Panc1 (cell line): ENCODE measurements around the gene SCYL1. TPM values are rescaled to one million over a fixed set of nuclear protein-coding genes. Genes with fewer than 3 reads are reported as not detected.

ENCODE experiments used
- ATAC-seq: fragments of 200-7000 bp; cut with Tn5 transposase; 2 replicates; pipeline ENCODE4 v1.9.1; 2020; ENCODE audit warnings: mild to moderate bottlenecking, moderate library complexity
- BruUV-seq: library from RNA; stranded (reverse); fragments of 400-500 nt; replicated peaks from 2 replicates; lab custom pipeline; 2021; lab: Mats Ljungman, UMichigan
- CTCF ChIA-PET: fragments of 300-600 bp; sonication (Branson Sonifier 250); formaldehyde crosslinking; loops from one replicate; lab custom pipeline; 2022; ENCODE audit warnings: antibody characterized with exemption; lab: Charles Lee
- POLR2A ChIA-PET: fragments of 300-600 bp; sonication (Branson Sonifier 250); formaldehyde crosslinking; loops from one replicate; lab custom pipeline; 2022; ENCODE audit warnings: antibody characterized with exemption; lab: Charles Lee
- DNase-seq: peaks from one replicate; pipeline ENCODE4 v3.0.0-alpha.2; 2010; ENCODE audit warnings: low read depth, low spot score
- H3K27ac ChIP-seq: 2 replicates; pipeline ENCODE4 v1.5.1; 2011; ENCODE audit warnings: mild to moderate bottlenecking, low read length, inconsistent platforms
- H3K27me3 ChIP-seq: fragments of 200-500 bp; sonication (Bioruptor generic); 2 replicates; pipeline ENCODE4 v1.6.0; 2014; ENCODE audit warnings: low read length, inconsistent platforms; ENCODE audit not compliant: control insufficient read depth, insufficient read depth
- H3K36me3 ChIP-seq: fragments of 200-500 bp; sonication (Bioruptor generic); 2 replicates; pipeline ENCODE4 v1.5.1; 2014; ENCODE audit warnings: inconsistent platforms, mild to moderate bottlenecking, low read length, moderate library complexity; ENCODE audit not compliant: control insufficient read depth, insufficient read depth
- H3K4me1 ChIP-seq: 2 replicates; pipeline ENCODE4 v1.5.1; 2011; ENCODE audit warnings: inconsistent platforms, mild to moderate bottlenecking, low read length, moderate library complexity; ENCODE audit not compliant: control insufficient read depth, insufficient read depth
- H3K4me3 ChIP-seq, 2 experiments: 2 replicates each; pipeline ENCODE4 v1.5.1; 2011 to 2012; ENCODE audit warnings: low read depth in 2 of 2, low read length in 2 of 2, mild to moderate bottlenecking in 2 of 2, inconsistent platforms in 1 of 2, moderate library complexity in 1 of 2
- H3K9me3 ChIP-seq: fragments of 200-500 bp; sonication (Bioruptor generic); 2 replicates; pipeline ENCODE4 v1.5.1; 2014; ENCODE audit warnings: low read depth, mild to moderate bottlenecking, inconsistent platforms, low read length, moderate library complexity; ENCODE audit not compliant: control insufficient read depth, insufficient read depth
- CTCF ChIP-seq: fragments of 450-650 bp; IDR thresholded peaks from 2 replicates; pipeline ENCODE4 v1.5.1; 2017; ENCODE audit warnings: mild to moderate bottlenecking
- POLR2AphosphoS5 ChIP-seq: IDR thresholded peaks from 2 replicates; pipeline ENCODE4 v1.6.1; 2012; ENCODE audit warnings: mild to moderate bottlenecking, low read depth, low read length, moderate library complexity
- SIN3A ChIP-seq: IDR thresholded peaks from 2 replicates; pipeline ENCODE4 v1.6.1; 2012; ENCODE audit warnings: low read depth, mild to moderate bottlenecking, low read length, moderate library complexity, borderline replicate concordance; ENCODE audit not compliant: insufficient read depth
- TCF7L2 ChIP-seq: IDR thresholded peaks from 2 replicates; pipeline ENCODE4 v1.6.1; 2011; ENCODE audit warnings: mild to moderate bottlenecking, low read depth, low read length, inconsistent platforms
- in situ Hi-C: cut with HindIII; loops from 2 replicates; pipeline ENCODE4 v1.10.0; 2016; ENCODE audit warnings: low sequenced_read_pairs, low pct_unique_long_range_greater_than_20kb
- intact Hi-C: fragments of 100-400 bp; cut with micrococcal nuclease; formaldehyde crosslinking; loops from one replicate; pipeline ENCODE4 v1.10.0; 2022; ENCODE audit not compliant: unreplicated experiment
- total RNA-seq: library from RNA; stranded (reverse); gene quantifications from one replicate; pipeline ENCODE4 v1.2.1, GENCODE V29; 2021; ENCODE audit not compliant: unreplicated experiment
- TF ChIP-seq, protein P1 (sequence below), 2 experiments: IDR thresholded peaks; 2 replicates each; pipeline ENCODE4 v1.6.1; 2011 to 2012; ENCODE audit warnings: low read depth in 2 of 2, control low read depth in 1 of 2, low read length in 1 of 2, mild to moderate bottlenecking in 1 of 2, moderate library complexity in 1 of 2; ENCODE audit not compliant: insufficient read depth in 1 of 2

SCYL1 gene
- total RNA-seq, 1 experiment from 2014 or later, result 117 TPM

DNA sequence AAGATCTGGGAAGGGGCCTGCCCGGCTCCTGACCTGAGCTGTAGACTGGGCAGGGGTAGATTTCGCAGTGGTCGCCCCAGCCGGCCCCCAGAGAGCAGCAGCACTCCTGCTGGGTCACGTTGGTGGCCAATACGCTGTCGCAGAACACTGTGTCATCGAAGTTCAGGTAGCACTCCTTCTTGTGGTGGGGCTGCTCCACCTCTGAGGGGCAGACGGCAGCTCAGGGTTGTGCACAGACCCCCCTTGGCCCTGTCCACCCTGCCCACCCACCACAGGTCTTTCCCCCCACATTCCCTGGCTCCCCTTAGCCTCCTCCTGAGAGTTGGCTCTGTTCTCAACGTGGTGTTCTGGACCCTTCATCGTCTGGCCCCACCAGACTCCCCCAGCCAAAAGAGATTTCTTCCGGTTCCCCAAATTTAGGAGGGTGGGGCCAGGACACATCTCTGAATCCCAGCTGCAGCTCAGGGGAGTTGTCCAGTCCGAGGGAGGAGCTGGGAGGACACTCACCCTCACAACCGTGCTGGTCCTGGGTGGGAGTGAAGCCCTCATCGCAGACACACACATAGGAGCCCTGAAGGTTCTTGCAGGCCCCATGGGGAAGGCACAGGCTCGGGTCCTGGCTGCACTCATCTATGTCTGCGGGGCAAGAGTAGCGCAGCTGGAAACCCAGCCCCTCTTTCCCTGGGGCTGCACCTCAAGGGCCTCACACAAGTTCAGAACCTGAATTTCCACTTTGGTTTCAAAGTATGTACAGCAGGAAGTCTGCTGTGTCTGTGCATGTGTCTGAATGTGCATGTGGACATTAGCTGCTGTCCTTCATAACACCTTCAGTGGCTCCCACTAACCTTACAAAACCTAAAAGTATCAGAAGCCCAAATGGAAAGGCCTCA, 16.5 kb downstream of the SCYL1 start:
- Histone ChIP-seq H3K4me3 (peak overlapping the region; percentile 64 to 68), H3K9me3 (no peaks in the 10 kb centered on the region), H3K27ac (peak overlapping the region; percentile 79), H3K27me3 (no peaks in the 10 kb centered on the region), H3K36me3 (peaks cover 2% of the 10 kb centered on the region; the same call in 1 of the 2 replicates), H3K4me1 (peaks cover 18% of the 10 kb centered on the region)
- ATAC-seq, result peak; percentile 1; the same call in 1 of the 2 replicates
- DNase-seq, result no peak
- ChIA-PET CTCF (interaction anchor here (0.5 to 2.7 kb wide), 6 partner anchors 11 to 101 kb away, joined by 3 to 22 read pairs (median 4); partner anchors contain the start of genes FAM89B and ZNRD2), POLR2A (interaction anchor here (0.5 to 0.7 kb wide), 3 partner anchors 16 to 1967 kb away, joined by 3 read pairs; partner anchors contain the start of gene SCYL1)
- intact Hi-C loops (loop anchor here (1.0 kb wide), 1 partner anchor 31 kb away; the partner anchor contains the start of gene FAM89B), in situ Hi-C loops (no loop called here)
- BruUV-seq, result no TSS peak
- TF ChIP-seq POLR2AphosphoS5 (no peak), SIN3A (no peak), TCF7L2 (no peak)

DNA sequence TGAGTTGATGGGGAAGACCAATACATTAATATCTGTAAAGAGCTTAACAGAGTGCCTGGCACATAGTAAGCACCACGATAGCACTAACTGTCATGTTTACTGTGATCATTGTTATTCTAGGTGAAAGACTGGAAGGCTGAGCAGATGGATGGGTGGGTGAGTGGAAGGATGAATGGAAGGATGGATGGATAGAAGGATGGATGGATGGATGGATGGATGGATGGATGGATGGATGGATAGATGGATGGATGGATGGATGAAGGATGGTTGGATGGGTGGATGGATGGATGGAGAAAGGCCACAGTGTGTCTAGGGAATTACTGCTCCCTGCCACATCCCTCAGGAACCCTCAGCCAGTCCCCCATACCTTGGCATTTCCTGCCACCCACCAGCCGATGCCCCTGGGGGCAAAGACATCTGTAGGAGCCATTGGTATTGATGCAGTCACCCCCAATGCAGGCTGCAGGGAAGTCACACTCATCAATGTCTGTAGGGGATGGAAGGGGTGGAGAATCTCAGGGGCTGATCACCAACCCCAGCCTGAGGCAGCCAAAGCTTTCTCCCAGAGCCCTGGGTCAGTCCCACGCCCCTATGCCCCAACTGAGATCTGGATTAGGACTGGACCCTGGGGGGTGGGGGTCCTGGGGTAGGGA, 18.0 kb downstream of the SCYL1 start:
- no peak for DNase-seq
- no peaks in the 10 kb centered on the region for H3K27me3 ChIP-seq
- ChIA-PET POLR2A (interaction anchor here (0.6 kb wide), 1 partner anchor 133 kb away, joined by 4 read pairs; no protein-coding TSS in a partner anchor), CTCF (interaction anchor here (0.7 kb wide), 1 partner anchor 24 kb away, joined by 7 read pairs; no protein-coding TSS in a partner anchor)
- no peak for ATAC-seq
- peaks cover 9% of the 10 kb centered on the region for H3K4me1 ChIP-seq
- TF ChIP-seq CTCF (no peak), TCF7L2 (no peak), POLR2AphosphoS5 (no peak), SIN3A (no peak)
- TF ChIP-seq, protein P1, sequence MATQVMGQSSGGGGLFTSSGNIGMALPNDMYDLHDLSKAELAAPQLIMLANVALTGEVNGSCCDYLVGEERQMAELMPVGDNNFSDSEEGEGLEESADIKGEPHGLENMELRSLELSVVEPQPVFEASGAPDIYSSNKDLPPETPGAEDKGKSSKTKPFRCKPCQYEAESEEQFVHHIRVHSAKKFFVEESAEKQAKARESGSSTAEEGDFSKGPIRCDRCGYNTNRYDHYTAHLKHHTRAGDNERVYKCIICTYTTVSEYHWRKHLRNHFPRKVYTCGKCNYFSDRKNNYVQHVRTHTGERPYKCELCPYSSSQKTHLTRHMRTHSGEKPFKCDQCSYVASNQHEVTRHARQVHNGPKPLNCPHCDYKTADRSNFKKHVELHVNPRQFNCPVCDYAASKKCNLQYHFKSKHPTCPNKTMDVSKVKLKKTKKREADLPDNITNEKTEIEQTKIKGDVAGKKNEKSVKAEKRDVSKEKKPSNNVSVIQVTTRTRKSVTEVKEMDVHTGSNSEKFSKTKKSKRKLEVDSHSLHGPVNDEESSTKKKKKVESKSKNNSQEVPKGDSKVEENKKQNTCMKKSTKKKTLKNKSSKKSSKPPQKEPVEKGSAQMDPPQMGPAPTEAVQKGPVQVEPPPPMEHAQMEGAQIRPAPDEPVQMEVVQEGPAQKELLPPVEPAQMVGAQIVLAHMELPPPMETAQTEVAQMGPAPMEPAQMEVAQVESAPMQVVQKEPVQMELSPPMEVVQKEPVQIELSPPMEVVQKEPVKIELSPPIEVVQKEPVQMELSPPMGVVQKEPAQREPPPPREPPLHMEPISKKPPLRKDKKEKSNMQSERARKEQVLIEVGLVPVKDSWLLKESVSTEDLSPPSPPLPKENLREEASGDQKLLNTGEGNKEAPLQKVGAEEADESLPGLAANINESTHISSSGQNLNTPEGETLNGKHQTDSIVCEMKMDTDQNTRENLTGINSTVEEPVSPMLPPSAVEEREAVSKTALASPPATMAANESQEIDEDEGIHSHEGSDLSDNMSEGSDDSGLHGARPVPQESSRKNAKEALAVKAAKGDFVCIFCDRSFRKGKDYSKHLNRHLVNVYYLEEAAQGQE (IDR thresholded peaks at IDR 0.05; ENCODE audit: insufficient read depth in 1 of 2, low read depth in 2 of 2, low read length in 1 of 2), result no peak
- in situ Hi-C loops (no loop called here), intact Hi-C loops (no loop called here)
- BruUV-seq, result no TSS peak
- no peak overlapping the region for H3K27ac ChIP-seq
- H3K9me3 ChIP-seq, result no peaks in the 10 kb centered on the region
- H3K36me3 ChIP-seq, result peaks cover 2% of the 10 kb centered on the region; the same call in 1 of the 2 replicates
- H3K4me3 ChIP-seq, result no peak overlapping the region
